SKM-1 treated with dmso at 0.1 percent for 144 hours (cell line): ENCODE data around the gene PCDHGC3.

Experiments
- DNase-seq: peaks from one replicate; lab custom pipeline; 2025; ENCODE audit not compliant: unreplicated experiment; lab: John Stamatoyannopoulos, UW

The PCDHGC3 gene

GRCh38 chr5:141506381-141507155 is 30.8 kb downstream of the PCDHGC3 start:
- DNase-seq = no peak

DNA sequence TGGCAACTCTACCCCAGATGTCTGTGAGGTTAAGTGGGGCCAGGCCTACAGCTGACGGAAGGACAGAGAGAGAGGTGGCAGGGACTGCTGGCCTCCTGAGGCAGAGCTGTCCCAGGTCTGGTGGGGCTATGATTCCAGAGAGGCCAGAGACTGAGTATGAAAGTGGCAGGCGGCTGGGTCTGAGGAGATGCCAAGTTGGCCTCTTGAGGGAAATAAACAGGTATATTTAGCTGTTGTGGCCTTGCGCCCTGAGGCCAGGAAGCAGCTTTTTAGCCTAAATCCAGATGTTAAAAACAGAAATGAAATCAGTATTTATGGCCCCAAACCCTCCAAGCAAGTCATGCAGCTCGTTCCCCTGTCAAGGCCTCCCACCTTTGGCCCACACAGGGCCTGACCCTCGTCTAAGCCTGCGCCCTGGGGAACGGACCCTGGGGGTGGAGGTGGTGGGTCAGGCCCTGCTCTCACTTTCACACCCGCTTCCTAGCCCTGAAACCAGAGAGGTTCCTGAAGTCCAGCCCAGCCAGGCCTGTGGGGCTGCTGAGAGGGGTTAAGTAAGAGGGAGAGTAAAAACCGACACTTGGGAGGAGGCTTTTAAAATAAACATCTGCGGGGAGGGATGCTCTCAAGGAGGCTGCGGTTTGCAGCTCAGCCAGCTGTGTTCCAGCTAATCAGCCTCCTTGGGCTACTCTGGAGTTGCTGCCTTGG is 31.8 kb downstream of the PCDHGC3 start:
- peak; percentile 18 for DNase-seq

DNA sequence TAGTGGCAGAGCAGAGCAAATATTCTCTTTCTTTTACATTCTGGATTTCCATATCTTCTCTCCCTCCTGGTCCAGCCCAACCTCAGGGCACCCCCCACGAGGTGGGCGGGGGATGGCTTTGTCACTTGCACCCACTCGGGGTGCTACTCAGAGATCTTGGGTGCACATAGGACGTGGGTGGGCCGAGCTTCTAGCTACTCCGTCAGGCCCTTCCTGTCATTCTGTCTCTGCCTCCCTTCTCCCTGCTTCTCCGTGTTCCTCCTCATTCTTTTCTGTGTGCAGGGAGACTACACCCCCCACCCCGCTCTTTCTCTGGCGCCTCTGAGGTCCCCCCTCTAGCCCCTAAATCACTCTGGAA is 32.7 kb downstream of the PCDHGC3 start:
- DNase-seq = no peak

DNA sequence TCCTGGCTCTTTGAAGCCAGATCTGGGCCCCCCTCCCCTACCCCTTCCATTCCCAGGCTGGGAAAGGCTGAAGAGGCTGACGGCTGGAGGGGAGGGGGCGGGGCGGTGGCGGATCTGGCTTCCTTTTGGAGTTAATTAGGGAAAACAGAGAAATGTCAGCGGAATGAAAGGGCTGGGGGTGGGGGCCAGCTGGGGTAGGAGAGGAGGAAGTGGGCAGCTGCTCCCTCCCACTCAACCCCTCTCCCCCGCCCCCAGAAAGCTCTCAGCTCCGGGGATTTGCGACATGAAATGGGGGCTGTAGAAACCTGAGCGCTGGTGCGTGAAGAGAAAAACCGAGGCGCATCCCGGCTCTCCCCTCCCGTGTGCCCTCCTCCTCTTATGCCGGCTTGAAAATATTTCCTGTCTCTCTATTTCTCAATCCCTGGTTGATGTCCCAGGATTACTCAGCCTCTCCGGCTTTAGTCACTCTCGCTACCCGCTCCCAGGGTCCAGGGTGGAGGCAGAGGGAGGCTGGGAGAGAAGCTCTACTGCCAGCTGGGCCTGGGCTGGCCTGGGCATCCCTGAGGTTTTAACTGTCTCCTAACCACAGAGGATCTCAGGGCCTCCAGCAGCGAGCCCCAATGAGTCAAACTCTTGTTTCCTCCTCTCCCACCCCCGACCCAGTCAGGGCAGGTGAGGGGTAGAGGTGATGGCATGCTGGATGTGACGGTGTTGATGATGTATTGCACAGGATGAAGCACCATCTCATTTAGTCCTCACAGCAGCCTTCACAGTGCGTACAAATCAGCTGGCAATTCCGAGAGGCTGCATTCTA is 33.2 kb downstream of the PCDHGC3 start:
- DNase-seq = peak; percentile 38

DNA sequence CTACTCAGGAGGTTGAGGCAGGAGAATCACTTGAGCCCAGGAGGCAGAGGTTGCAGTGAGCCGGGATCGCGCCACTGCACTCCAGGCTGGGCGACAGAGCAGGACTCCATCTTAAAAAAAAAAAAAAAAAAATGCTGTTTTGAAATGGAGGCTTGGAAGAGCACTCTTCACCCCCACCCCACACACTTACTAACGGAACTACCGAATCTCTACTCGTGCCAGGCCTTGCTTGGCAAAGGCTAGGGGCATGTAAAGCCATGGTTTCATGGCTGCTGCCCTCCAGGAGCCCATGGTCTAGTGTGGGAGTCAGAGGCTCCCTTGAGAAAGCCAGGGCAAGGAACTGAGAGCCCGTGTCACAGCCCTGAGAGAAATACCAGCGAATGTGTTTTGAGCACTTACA is 34.4 kb downstream of the PCDHGC3 start:
- no peak for DNase-seq

DNA sequence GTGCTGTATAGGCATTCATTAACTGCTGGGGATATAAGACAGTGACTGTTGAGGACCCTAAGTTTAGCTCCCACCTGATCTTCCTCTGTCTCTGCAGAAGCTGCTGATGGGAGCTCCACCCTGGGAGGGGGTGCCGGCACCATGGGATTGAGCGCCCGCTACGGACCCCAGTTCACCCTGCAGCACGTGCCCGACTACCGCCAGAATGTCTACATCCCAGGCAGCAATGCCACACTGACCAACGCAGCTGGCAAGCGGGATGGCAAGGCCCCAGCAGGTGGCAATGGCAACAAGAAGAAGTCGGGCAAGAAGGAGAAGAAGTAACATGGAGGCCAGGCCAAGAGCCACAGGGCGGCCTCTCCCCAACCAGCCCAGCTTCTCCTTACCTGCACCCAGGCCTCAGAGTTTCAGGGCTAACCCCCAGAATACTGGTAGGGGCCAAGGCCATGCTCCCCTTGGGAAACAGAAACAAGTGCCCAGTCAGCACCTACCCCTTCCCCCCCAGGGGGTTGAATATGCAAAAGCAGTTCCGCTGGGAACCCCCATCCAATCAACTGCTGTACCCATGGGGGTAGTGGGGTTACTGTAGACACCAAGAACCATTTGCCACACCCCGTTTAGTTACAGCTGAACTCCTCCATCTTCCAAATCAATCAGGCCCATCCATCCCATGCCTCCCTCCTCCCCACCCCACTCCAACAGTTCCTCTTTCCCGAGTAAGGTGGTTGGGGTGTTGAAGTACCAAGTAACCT is 35.3 kb downstream of the PCDHGC3 start:
- no peak for DNase-seq

DNA sequence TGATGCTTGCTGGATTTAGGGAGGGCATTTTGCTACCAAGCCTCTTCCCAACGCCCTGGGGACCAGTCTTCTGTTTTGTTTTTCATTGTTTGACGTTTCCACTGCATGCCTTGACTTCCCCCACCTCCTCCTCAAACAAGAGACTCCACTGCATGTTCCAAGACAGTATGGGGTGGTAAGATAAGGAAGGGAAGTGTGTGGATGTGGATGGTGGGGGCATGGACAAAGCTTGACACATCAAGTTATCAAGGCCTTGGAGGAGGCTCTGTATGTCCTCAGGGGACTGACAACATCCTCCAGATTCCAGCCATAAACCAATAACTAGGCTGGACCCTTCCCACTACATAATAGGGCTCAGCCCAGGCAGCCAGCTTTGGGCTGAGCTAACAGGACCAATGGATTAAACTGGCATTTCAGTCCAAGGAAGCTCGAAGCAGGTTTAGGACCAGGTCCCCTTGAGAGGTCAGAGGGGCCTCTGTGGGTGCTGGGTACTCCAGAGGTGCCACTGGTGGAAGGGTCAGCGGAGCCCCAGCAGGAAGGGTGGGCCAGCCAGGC is 36.1 kb downstream of the PCDHGC3 start:
- no peak for DNase-seq

- peak; percentile 49 for DNase-seq
Observed at GRCh38 chr5:141512390-141512910, 36.7 kb downstream of the PCDHGC3 start.

GRCh38 chr5:141512911-141513626 is 37.3 kb downstream of the PCDHGC3 start:
- DNase-seq = no peak

GRCh38 chr5:141513627-141514329 is 38.0 kb downstream of the PCDHGC3 start:
- DNase-seq = no peak

DNA sequence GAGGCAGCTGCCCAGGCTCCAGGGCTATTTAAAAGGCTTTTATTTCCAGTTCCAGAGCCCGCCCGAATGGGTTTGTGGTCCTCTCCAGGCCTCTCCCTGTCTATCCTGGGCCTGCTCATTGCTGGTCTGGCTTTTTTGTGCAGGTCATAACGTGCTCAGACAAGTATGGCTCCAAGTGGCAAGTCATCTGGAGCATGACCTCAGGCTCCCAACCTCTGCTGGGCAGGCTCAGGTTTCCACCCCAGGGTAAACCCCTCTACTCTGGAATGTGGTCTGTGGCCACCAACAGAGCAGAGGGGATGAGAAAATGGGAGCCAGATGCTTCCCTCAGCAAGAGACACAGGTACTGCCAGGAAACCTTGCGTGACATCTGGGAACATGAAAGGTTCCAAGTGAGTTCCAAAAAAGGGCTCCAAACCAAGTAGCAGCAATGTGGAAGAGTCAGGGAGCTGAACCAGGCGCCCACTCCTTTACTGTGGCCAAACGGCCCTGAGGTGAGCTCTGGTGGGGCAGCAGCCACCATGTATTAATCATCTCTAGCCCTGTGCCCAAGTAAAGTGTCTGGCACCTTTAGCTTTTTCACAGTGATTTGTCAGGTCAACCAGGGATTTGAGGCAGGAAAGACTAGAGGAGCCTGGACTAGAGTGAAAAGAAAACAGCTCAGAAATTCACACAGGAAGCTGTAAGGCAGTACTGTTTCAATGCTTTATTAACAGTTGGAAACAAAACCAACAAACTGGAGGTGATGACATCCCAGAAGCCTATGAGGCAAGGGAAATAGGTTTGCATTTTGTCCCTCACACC is 38.8 kb downstream of the PCDHGC3 start:
- no peak for DNase-seq

DNA sequence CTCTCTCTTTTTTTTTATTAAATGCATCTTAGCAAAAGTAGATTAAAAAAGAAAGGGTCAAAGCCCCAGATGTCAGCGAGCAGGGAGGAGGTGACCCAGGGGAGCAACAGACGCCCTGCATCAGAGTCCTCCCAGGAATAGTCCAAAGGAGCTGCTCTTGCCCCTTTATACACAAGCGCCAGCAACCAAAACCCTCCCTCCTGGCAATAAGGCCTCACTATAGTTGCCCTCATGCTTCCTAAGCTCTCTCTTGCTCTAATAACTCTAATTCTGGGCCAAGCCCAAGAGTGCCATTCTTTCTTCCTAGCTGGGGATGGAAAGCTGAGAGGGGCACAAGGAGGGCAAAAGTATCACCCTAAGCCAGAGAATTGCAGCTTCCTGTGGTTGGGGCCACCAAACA is 39.4 kb downstream of the PCDHGC3 start:
- DNase-seq = no peak

DNA sequence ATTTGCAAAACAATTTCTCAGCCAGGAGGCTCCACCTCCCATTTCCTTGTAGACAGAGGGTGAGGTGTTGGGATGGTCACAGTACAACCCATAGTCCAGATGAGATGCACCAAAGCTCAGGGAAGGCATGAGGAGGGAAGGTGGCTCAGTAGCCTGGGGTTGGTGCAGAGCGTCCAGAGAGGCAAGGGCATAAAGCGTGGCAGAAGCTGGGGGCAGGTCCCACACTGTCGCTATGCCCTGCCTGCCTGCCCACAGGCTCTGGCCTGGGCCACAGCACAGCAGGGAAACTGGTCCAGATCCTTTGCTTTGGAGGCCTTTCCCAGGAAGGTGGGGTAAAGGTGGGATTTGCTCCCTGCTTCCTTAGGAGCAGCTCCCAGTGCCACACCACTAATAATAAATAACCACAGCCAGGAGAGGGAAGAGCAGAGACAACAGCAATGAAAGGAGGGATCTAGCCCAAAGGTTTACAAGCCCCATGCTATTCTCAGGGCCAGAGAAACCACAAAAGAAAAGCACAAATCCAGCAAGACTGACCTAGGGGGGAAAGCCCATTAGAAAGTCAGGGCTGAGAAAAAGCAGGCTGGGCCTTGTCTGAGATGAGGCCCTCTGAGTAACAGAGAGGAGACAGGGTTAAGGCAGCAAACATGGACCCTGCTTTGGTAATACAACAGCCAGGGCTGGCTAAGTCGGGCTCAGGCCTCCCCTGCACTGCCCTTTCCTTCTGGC is 40.3 kb downstream of the PCDHGC3 start:
- DNase-seq = no peak

- DNase-seq = no peak
Observed at GRCh38 chr5:141516672-141517025, 40.9 kb downstream of the PCDHGC3 start.

- DNase-seq = no peak
Observed at GRCh38 chr5:141517312-141517711, 41.5 kb downstream of the PCDHGC3 start.

- DNase-seq = no peak
Observed at GRCh38 chr5:141517880-141518617, 42.3 kb downstream of the PCDHGC3 start.

- no peak for DNase-seq
Observed at GRCh38 chr5:141518618-141519015, 42.9 kb downstream of the PCDHGC3 start.
